Suprapubic skin (tissue), 4 donors: ENCODE measurements around the gene ZNF446.

Source experiments
- POLR2A ChIP-seq, 2 donors: fragments of 450-650 bp; IDR thresholded peaks; one replicate each; pipeline ENCODE4 v1.6.1; 2017; ENCODE audit warnings: antibody characterized with exemption in 2 of 2, mild to moderate bottlenecking in 2 of 2, moderate library complexity in 2 of 2
- POLR2AphosphoS5 ChIP-seq, 3 donors: sonication (generic); formaldehyde crosslinking; IDR thresholded peaks; one replicate each; pipeline ENCODE4 v1.6.1; 2017; ENCODE audit warnings: antibody characterized with exemption in 3 of 3
- TF ChIP-seq, protein P1 (sequence below), 2 donors: fragments of 200-600 bp in 1 of 2; fragments of 450-650 bp in 1 of 2; sonication (generic) in 1 of 2; IDR thresholded peaks; one replicate each; pipeline ENCODE4 v1.5.1; 2016 to 2019; ENCODE audit warnings: antibody characterized with exemption in 2 of 2, mild to moderate bottlenecking in 1 of 2, moderate library complexity in 1 of 2

DNA sequence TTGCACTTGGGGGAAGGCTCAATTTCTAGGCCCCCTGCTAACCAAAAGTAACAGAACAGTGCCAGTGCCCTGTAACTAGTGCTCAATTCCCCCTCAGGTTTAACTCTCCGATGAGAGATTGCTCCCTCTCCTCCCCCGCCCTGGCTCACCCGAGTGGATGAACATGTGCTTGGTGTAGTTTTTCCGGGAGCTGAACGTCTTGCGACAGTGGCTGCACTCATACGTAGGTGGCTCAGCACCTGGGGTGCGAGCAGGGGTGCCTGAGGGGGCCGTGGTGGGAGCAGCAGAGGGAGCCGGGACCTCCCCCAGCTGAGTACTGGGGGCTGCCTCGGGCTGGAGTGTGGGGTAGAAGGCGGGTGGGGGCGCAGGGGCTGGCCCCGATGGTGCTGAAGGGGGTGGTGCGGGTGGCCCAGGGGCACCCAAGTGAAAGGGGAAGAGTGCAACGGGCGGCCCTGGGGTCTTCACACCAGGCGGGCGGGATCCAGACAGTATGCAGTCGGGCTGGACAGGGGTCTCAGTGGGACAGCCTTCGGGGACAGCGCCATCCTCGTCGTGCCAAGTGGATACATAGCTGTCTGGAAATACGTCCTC, 40.2 kb downstream of the ZNF446 start:
- TF ChIP-seq, protein P1, sequence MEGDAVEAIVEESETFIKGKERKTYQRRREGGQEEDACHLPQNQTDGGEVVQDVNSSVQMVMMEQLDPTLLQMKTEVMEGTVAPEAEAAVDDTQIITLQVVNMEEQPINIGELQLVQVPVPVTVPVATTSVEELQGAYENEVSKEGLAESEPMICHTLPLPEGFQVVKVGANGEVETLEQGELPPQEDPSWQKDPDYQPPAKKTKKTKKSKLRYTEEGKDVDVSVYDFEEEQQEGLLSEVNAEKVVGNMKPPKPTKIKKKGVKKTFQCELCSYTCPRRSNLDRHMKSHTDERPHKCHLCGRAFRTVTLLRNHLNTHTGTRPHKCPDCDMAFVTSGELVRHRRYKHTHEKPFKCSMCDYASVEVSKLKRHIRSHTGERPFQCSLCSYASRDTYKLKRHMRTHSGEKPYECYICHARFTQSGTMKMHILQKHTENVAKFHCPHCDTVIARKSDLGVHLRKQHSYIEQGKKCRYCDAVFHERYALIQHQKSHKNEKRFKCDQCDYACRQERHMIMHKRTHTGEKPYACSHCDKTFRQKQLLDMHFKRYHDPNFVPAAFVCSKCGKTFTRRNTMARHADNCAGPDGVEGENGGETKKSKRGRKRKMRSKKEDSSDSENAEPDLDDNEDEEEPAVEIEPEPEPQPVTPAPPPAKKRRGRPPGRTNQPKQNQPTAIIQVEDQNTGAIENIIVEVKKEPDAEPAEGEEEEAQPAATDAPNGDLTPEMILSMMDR (IDR thresholded peaks at IDR 0.05), result no peak
- no peak for TF ChIP-seq POLR2A (IDR thresholded peaks at IDR 0.05)
- TF ChIP-seq POLR2AphosphoS5 (IDR thresholded peaks at IDR 0.05), result no peak
